HepG2 (cell line): ENCODE results near the gene STX10. TPM values are rescaled to one million over a fixed set of nuclear protein-coding genes. Genes with fewer than 3 reads are reported as not detected.

Experiments
- ATAD3A ChIP-seq: sonication (generic); formaldehyde crosslinking; IDR thresholded peaks from 2 replicates; pipeline ENCODE4 v1.4.0; 2020; ENCODE audit warnings: missing genetic modification reagents
- CEBPB ChIP-seq: IDR thresholded peaks from 2 replicates; pipeline ENCODE4 v1.6.1; 2011; ENCODE audit warnings: low read depth, low read length, improper control_type of control experiment, borderline replicate concordance
- FOXM1 ChIP-seq: sonication (generic); formaldehyde crosslinking; IDR thresholded peaks from 2 replicates; pipeline ENCODE4 v1.5.0; 2020; ENCODE audit warnings: missing genetic modification reagents
- HNF4A ChIP-seq: sonication (generic); formaldehyde crosslinking; IDR thresholded peaks from 2 replicates; pipeline ENCODE4 v1.4.0; 2020; ENCODE audit warnings: missing genetic modification reagents
- HNRNPK ChIP-seq: fragments of 200-400 bp; formaldehyde crosslinking; IDR thresholded peaks from 2 replicates; pipeline ENCODE4 v1.6.1; 2018; ENCODE audit warnings: low read length, low read depth, moderate library complexity, mild to moderate bottlenecking; ENCODE audit not compliant: poor library complexity, severe bottlenecking
- MAX ChIP-seq: IDR thresholded peaks from 2 replicates; pipeline ENCODE4 v1.6.1; 2012; ENCODE audit warnings: inconsistent platforms
- NFIC ChIP-seq: IDR thresholded peaks from 2 replicates; pipeline ENCODE4 v1.6.1; 2012; ENCODE audit warnings: mild to moderate bottlenecking, low read length, inconsistent platforms
- PITX1 ChIP-seq: sonication (generic); formaldehyde crosslinking; IDR thresholded peaks from 2 replicates; pipeline ENCODE4 v1.5.1; 2020; ENCODE audit warnings: mild to moderate bottlenecking, missing genetic modification reagents
- SP5 ChIP-seq: IDR thresholded peaks from 2 replicates; pipeline ENCODE4 v1.6.1; 2016; ENCODE audit warnings: low read depth, borderline replicate concordance
- TP53 ChIP-seq: sonication (generic); formaldehyde crosslinking; conservative IDR thresholded peaks from 2 replicates; pipeline ENCODE4 v1.4.0; 2020; ENCODE audit warnings: missing genetic modification reagents
- ZBTB49 ChIP-seq: sonication (generic); formaldehyde crosslinking; IDR thresholded peaks from 2 replicates; pipeline ENCODE4 v1.4.0; 2020; ENCODE audit warnings: missing genetic modification reagents, borderline replicate concordance
- ZFAT ChIP-seq: sonication (generic); formaldehyde crosslinking; conservative IDR thresholded peaks from 2 replicates; pipeline ENCODE4 v1.8.1; 2023; ENCODE audit warnings: missing genetic modification reagents, inconsistent platforms
- ZFP36 ChIP-seq: fragments of 150-350 bp; IDR thresholded peaks from 2 replicates; pipeline ENCODE4 v1.6.1; 2018; ENCODE audit warnings: borderline replicate concordance, low read length, low read depth; ENCODE audit not compliant: partially characterized antibody
- ZNF260 ChIP-seq: sonication (generic); formaldehyde crosslinking; IDR thresholded peaks from 2 replicates; pipeline ENCODE4 v1.4.0; 2020; ENCODE audit warnings: missing genetic modification reagents, low read depth, mild to moderate bottlenecking, borderline replicate concordance
- ZNF30 ChIP-seq: sonication (generic); formaldehyde crosslinking; IDR thresholded peaks from 2 replicates; pipeline ENCODE4 v1.5.0; 2020; ENCODE audit warnings: mild to moderate bottlenecking, missing genetic modification reagents
- ZNF432 ChIP-seq: sonication (generic); formaldehyde crosslinking; IDR thresholded peaks from 2 replicates; pipeline ENCODE4 v1.5.0; 2020; ENCODE audit warnings: missing genetic modification reagents, mild to moderate bottlenecking, borderline replicate concordance
- ZNF503 ChIP-seq: sonication (generic); formaldehyde crosslinking; IDR thresholded peaks from 2 replicates; pipeline ENCODE4 v1.4.0; 2020; ENCODE audit warnings: missing genetic modification reagents
- ZNF557 ChIP-seq: sonication (generic); formaldehyde crosslinking; IDR thresholded peaks from 2 replicates; pipeline ENCODE4 v1.4.0; 2020; ENCODE audit warnings: missing genetic modification reagents
- ZNF569 ChIP-seq: sonication (generic); formaldehyde crosslinking; IDR thresholded peaks from 2 replicates; pipeline ENCODE4 v1.5.0; 2020; ENCODE audit warnings: mild to moderate bottlenecking, missing genetic modification reagents, moderate library complexity, borderline replicate concordance
- ZNF687 ChIP-seq: sonication (generic); formaldehyde crosslinking; IDR thresholded peaks from 2 replicates; pipeline ENCODE4 v1.5.1; 2020; ENCODE audit warnings: mild to moderate bottlenecking, missing genetic modification reagents, moderate library complexity
- ZNF772 ChIP-seq: sonication (generic); formaldehyde crosslinking; IDR thresholded peaks from 2 replicates; pipeline ENCODE4 v1.5.0; 2020; ENCODE audit warnings: mild to moderate bottlenecking, missing genetic modification reagents
- ZNF788 ChIP-seq: sonication (generic); formaldehyde crosslinking; IDR thresholded peaks from 2 replicates; pipeline ENCODE4 v1.5.0; 2020; ENCODE audit warnings: mild to moderate bottlenecking, missing genetic modification reagents, borderline replicate concordance
- polyA plus RNA-seq, 8 experiments: library from polyadenylated mRNA; depleted of rRNA in 3 of 8; stranded (reverse) in 7 of 8; unstranded in 1 of 8; fragments of >200 nt; fragmentation: Illumina TruSeq in 4 of 8; extraction: Trizol in 4 of 8; gene quantifications; 2 replicates each; pipeline versions ENCODE4 v1.2.1 to v1.2.3, GENCODE V29; 2011 to 2016; ENCODE audit warnings: low read depth in 4 of 8, missing spikeins in 1 of 8, mixed read lengths in 1 of 8; ENCODE audit not compliant: insufficient read depth in 1 of 8
- total RNA-seq, 5 experiments: library from RNA; depleted of rRNA; stranded (reverse); fragments of >200 nt; fragmentation: Illumina TruSeq; extraction: Trizol; gene quantifications; 2 replicates each; pipeline ENCODE4 v1.2.3, GENCODE V29; 2016; ENCODE audit warnings: low read depth in 1 of 5

Gene STX10
- total and polyA plus RNA-seq, 2 of the 13 experiments (the other 11 are each of a cell fraction or from before 2014, with no cell fraction given): 47.9 to 66.4 TPM

GRCh38 chr19:13117772-13118423 lies 32.3 kb downstream of the STX10 start, which contains the start of gene NACC1 (continued):
- TF ChIP-seq ZNF687 (CRISPR knock-in tag) (peak; percentile 25; the same call in 1 of the 2 replicates), NFIC (no peak), FOXM1 (CRISPR knock-in tag) (no peak), CEBPB (no peak), ZNF788 (no peak), SP5 (CRISPR knock-in tag) (peak; percentile 74), ZNF569 (no peak), ZFP36 (no peak), ZNF503 (CRISPR knock-in tag) (0 out of 2 replicates have a peak, but pooled peaks have one; percentile 46), HNF4A (CRISPR knock-in tag) (no peak), HNRNPK (no peak), TP53 (CRISPR knock-in tag) (no peak), MAX (0 out of 2 replicates have a peak, but pooled peaks have one; percentile 40), ZBTB49 (CRISPR knock-in tag) (no peak), ATAD3A (no peak), ZFAT (CRISPR knock-in tag) (no peak), ZNF432 (CRISPR knock-in tag) (no peak), ZNF260 (CRISPR knock-in tag) (no peak), ZNF772 (CRISPR knock-in tag) (no peak), PITX1 (CRISPR knock-in tag) (no peak; the same call in 1 of the 2 replicates), ZNF557 (no peak), ZNF30 (CRISPR knock-in tag) (no peak)
